Activated CD4-positive, alpha-beta T cell treated with anti-CD3 and anti-CD28 coated beads for 36 hours (primary cell): ENCODE measurements around the gene CCDC82. TPM values are rescaled to one million over a fixed set of nuclear protein-coding genes. Genes with fewer than 3 reads are reported as not detected.

Experiments
- ATAC-seq: fragments of 200-7000 bp; cut with Tn5 transposase; one replicate; pipeline ENCODE4 v1.10.0; 2021; ENCODE audit warnings: mild to moderate bottlenecking, moderate library complexity
- CTCF ChIA-PET: fragments of 350-600 bp; sonication (Branson Sonifier 250); formaldehyde crosslinking; loops from one replicate; lab custom pipeline; 2021; ENCODE audit warnings: antibody characterized with exemption; lab: Charles Lee
- POLR2A ChIA-PET: fragments of 350-600 bp; sonication (Branson Sonifier 250); formaldehyde crosslinking; loops from one replicate; lab custom pipeline; 2021; ENCODE audit warnings: antibody characterized with exemption, inconsistent platforms; lab: Charles Lee
- DNase-seq: peaks from one replicate; pipeline ENCODE4 v3.0.0-alpha.2; 2020
- H3K27ac Mint-ChIP-seq: one replicate; pipeline ENCODE4 v1.8.0; 2021; ENCODE audit warnings: mixed read lengths
- H3K27me3 Mint-ChIP-seq: one replicate; pipeline ENCODE4 v1.8.0; 2021; ENCODE audit warnings: mixed read lengths
- H3K36me3 Mint-ChIP-seq: one replicate; pipeline ENCODE4 v1.8.0; 2021; ENCODE audit warnings: low read depth, mixed read lengths
- H3K4me1 Mint-ChIP-seq: one replicate; pipeline ENCODE4 v1.8.0; 2021; ENCODE audit warnings: mixed read lengths
- H3K4me3 Mint-ChIP-seq: one replicate; pipeline ENCODE4 v1.8.0; 2021; ENCODE audit warnings: mild to moderate bottlenecking, moderate library complexity, mixed read lengths
- H3K9me3 Mint-ChIP-seq: one replicate; pipeline ENCODE4 v1.8.0; 2021; ENCODE audit warnings: low read depth, mixed read lengths
- intact Hi-C, 2 experiments: fragments of 100-400 bp; cut with DNase I in 1 of 2; cut with micrococcal nuclease in 1 of 2; formaldehyde crosslinking; loops; one replicate each; pipeline versions ENCODE4 v1.14.2 to v1.15.1; 2022 to 2024; cut with DNase I, micrococcal nuclease
- total RNA-seq, 2 experiments: library from RNA; stranded (reverse); gene quantifications; one replicate each; pipeline ENCODE4 v1.2.3, GENCODE V29; 2021

CCDC82 gene
- total RNA-seq, 2 experiments from 2014 or later: 32.1 to 38.3 TPM

DNA sequence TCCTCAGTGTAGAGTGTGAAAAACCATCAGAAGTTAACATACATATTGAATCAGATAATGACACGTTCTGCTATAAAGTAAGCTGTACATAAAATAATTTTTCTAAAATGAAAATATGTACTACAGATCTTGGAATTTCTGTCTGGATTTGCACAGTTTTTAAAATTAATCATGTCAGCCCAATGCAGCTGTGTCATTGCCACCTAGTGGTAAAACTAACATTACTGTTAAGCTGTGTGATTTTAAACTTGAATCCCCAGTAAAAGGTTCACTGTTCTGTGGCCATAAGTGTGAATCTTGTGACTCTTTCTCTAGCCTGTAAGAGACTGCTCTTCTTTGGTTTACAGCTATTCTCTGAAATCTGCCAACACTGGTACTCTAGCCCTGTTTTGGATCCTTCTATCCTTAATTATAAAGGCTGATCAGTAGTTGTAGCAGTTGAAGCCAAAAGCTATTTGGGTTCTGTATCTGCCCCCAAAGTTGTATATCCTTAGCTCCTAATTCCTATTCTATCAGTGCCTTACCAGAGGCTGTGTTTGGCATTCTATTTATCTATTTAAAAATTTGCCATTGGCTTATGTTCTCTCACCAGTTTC lies 4.1 kb upstream of the CCDC82 start:
- peaks cover 19% of the 10 kb centered on the region for H3K36me3 Mint-ChIP-seq
- no peaks in the 10 kb centered on the region for H3K27me3 Mint-ChIP-seq
- H3K4me1 Mint-ChIP-seq: peaks cover 42% of the 10 kb centered on the region
- H3K4me3 Mint-ChIP-seq: no peak overlapping the region
- DNase-seq (no peak), ATAC-seq (no peak)
- H3K27ac Mint-ChIP-seq: no peak overlapping the region
- peaks cover 4% of the 10 kb centered on the region for H3K9me3 Mint-ChIP-seq
- POLR2A ChIA-PET: no interaction called here
- CTCF ChIA-PET: interaction anchor here (0.6 to 2.7 kb wide), 51 partner anchors 9 to 604 kb away, joined by 3 to 32 read pairs (median 4); partner anchors contain the start of genes CEP57, FAM76B and MAML2
- intact Hi-C loops: loop anchor here (1.0 to 5.0 kb wide), 7 partner anchors 137 to 1852 kb away; partner anchors contain the start of genes FUT4 (in 1 of the 2) and MTMR2 (in 1 of the 2)

DNA sequence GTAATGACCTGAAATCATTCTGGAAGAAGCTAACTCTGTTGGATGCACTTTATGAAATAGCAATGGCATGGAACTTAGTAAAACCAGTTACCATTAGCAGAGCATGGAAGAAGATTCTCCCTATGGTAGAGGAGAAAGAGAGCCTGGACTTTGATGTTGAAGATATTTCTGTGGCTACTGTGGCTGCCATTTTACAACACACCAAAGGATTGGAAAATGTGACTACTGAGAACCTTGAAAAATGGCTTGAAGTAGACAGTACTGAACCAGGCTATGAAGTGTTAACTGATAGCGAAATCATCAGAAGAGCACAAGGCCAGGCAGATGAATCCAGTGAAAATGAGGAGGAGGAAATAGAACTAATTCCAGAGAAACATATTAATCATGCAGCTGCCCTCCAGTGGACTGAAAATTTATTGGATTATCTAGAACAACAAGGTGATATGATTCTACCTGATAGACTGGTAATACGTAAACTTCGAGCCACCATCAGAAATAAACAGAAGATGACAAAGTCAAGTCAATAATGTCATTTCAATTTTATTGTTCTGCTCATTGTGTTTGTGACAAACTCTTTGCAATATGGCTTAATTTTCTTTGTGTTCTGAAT lies 2.1 kb upstream of the CCDC82 start:
- intact Hi-C loops: loop anchor here (2.0 to 5.0 kb wide), 8 partner anchors 135 to 1850 kb away; partner anchors contain the start of genes FUT4 (in 1 of the 2) and MTMR2 (in 1 of the 2)
- ATAC-seq (no peak), DNase-seq (no peak)
- ChIA-PET CTCF (interaction anchor here (1.4 kb wide), 1 partner anchor 556 kb away, joined by 5 read pairs; no protein-coding TSS in a partner anchor), POLR2A (no interaction called here)
- Mint-ChIP-seq H3K4me1 (peaks cover 56% of the 10 kb centered on the region), H3K27me3 (no peaks in the 10 kb centered on the region), H3K4me3 (peak overlapping the region; percentile 90), H3K9me3 (peaks cover 4% of the 10 kb centered on the region), H3K27ac (peak overlapping the region; percentile 45), H3K36me3 (peaks cover 20% of the 10 kb centered on the region)

DNA sequence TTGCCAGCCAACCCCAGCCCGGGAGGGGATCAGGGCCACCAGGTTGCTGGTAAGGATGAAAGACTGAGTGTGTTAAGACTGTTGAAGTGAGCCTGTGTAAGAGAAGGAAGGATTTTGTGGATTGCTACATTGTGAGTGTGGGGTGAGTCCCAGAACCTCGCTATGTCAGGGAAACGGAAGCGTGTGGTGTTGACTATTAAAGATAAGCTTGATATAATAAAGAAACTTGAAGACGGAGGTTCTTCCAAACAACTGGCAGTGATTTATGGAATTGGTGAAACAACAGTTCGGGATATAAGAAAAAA lies 728 bp upstream of the CCDC82 start:
- no peaks in the 10 kb centered on the region for H3K27me3 Mint-ChIP-seq
- ATAC-seq (no peak), DNase-seq (no peak)
- peak overlapping the region; percentile 82 for H3K27ac Mint-ChIP-seq
- ChIA-PET POLR2A (interaction anchor here (1.2 to 2.3 kb wide), 3 partner anchors 48 to 601 kb away, joined by 3 to 19 read pairs (median 19); partner anchors contain the start of genes CEP57, FAM76B and MAML2), CTCF (interaction anchor here (0.6 to 1.5 kb wide), 2 partner anchors 334 to 379 kb away, joined by 3 to 5 read pairs; no protein-coding TSS in a partner anchor)
- intact Hi-C loops: loop anchor here (1.0 to 5.0 kb wide), 11 partner anchors 47 to 1848 kb away; partner anchors contain the start of genes CEP57 (in 1 of the 2), CWC15 (in 1 of the 2), FUT4 (in 1 of the 2) and KDM4D (in 1 of the 2)
- H3K36me3 Mint-ChIP-seq: peaks cover 26% of the 10 kb centered on the region
- peak overlapping the region; percentile 90 for H3K4me3 Mint-ChIP-seq
- peaks cover 4% of the 10 kb centered on the region for H3K9me3 Mint-ChIP-seq
- peaks cover 61% of the 10 kb centered on the region for H3K4me1 Mint-ChIP-seq

DNA sequence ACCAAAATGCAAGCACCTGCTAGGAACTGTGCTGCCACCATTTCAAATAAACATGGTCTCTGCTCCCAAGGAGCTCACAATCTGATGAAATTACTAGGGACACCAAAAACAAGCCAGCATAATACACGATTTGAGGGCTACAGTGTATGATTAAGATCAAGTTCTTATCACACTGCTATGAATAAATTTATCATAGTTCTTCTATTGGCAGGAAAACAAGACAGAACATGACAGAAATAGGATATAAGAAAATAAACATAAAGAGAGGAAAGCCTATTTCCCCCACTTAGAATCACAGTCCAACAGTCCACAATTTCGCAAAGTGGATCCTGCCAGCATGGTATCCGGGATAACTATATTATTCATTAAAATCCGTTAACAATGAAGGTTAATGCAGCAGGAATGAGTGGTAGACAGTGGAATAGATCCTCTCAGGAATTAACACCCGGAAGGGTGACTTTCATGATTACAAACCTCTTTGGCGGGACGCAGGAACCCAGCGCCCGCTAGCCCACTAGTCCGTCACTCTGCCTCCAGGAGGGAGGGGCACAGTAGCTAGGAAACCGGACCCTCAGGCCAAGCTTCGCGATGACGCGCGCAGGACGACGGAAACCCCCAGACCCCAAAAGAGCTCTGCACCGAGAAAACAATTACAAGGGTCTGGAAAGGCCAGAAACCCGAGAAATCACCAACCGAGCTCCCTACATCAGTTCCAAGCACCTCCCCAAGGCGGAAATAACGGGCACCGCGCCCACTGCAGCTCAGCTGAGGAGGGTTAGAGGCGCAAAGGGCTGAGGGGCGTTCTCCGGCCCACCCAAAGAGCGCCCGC lies 607 bp downstream of the CCDC82 start:
- Mint-ChIP-seq H3K9me3 (peaks cover 4% of the 10 kb centered on the region), H3K4me1 (peaks cover 66% of the 10 kb centered on the region), H3K36me3 (peaks cover 31% of the 10 kb centered on the region), H3K27me3 (no peaks in the 10 kb centered on the region), H3K27ac (peak overlapping the region; percentile 82), H3K4me3 (peak overlapping the region; percentile 90)
- DNase-seq: no peak
- ATAC-seq: peak; percentile 45
- CTCF ChIA-PET: interaction anchor here (0.6 to 2.7 kb wide), 13 partner anchors 9 to 600 kb away, joined by 3 to 20 read pairs (median 3); partner anchors contain the start of genes FAM76B and MAML2
- POLR2A ChIA-PET: interaction anchor here (1.0 to 2.3 kb wide), 4 partner anchors 46 to 599 kb away, joined by 3 to 19 read pairs (median 11); partner anchors contain the start of genes CEP57, FAM76B and MAML2
- intact Hi-C loops: loop anchor here (1.0 to 5.0 kb wide), 5 partner anchors 46 to 1322 kb away; partner anchors contain the start of genes FAM76B (in 1 of the 2), MAML2 (in 1 of the 2), SESN3 (in 1 of the 2) and SRSF8 (in 1 of the 2)

DNA sequence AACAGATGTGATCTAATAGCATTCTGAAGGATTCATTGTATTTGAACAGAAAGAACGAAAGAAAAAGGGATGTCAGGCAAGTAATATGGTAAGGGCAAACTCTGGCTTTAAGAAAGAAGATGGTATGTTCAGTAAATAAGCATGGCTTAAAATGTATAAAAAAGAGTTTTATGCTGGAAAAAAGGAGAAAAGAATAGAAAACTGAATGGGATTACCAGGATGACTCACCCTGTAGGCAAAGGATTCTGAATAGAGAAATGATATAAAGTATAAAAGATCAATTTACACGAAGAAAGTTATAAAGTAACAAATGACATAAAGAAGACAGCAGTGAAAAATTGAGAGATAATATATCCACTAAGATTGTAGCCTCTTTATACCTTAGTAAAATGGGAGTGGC lies 4.5 kb downstream of the CCDC82 start:
- intact Hi-C loops: loop anchor here in 1 of 2 experiments (5.0 kb wide), 1 partner anchor 1318 kb away; the partner anchor contains the start of gene SRSF8
- ATAC-seq (no peak), DNase-seq (no peak)
- H3K4me3 Mint-ChIP-seq: no peak overlapping the region
- H3K27me3 Mint-ChIP-seq: no peaks in the 10 kb centered on the region
- H3K9me3 Mint-ChIP-seq: no peaks in the 10 kb centered on the region
- H3K36me3 Mint-ChIP-seq: peaks cover 27% of the 10 kb centered on the region
- no peak overlapping the region for H3K27ac Mint-ChIP-seq
- peaks cover 44% of the 10 kb centered on the region for H3K4me1 Mint-ChIP-seq
- CTCF ChIA-PET: interaction anchor here (0.7 to 1.5 kb wide), 3 partner anchors 9 to 129 kb away, joined by 3 to 7 read pairs (median 4); no protein-coding TSS in a partner anchor
- POLR2A ChIA-PET: no interaction called here

DNA sequence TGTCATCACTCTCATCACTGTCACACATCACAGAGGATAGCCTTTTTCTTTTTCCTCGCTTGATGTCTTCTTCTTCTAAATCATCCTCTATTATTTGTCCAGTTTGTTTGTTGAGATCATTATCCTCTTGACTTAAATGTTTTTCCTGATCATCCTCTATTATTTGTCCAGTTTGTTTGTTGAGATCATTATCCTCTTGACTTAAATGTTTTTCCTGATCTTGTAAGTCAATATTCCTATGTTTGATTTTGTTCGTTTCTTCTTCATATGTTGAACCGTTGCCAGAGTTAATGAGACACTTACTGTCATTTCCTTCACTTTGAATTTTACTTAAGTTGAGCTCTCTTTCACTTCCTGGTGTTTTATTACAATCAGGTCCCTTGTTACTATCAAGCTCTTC lies 5.6 kb downstream of the CCDC82 start:
- no peaks in the 10 kb centered on the region for H3K27me3 Mint-ChIP-seq
- intact Hi-C loops: no loop called here
- no peaks in the 10 kb centered on the region for H3K9me3 Mint-ChIP-seq
- POLR2A ChIA-PET: no interaction called here
- DNase-seq (no peak), ATAC-seq (no peak)
- CTCF ChIA-PET: interaction anchor here (1.3 to 1.4 kb wide), 4 partner anchors 8 to 549 kb away, joined by 3 to 7 read pairs (median 4); partner anchors contain the start of gene MAML2
- H3K27ac Mint-ChIP-seq: peak overlapping the region; percentile 80
- peaks cover 43% of the 10 kb centered on the region for H3K4me1 Mint-ChIP-seq
- H3K36me3 Mint-ChIP-seq: peaks cover 33% of the 10 kb centered on the region
- H3K4me3 Mint-ChIP-seq: peak overlapping the region; percentile 23

DNA sequence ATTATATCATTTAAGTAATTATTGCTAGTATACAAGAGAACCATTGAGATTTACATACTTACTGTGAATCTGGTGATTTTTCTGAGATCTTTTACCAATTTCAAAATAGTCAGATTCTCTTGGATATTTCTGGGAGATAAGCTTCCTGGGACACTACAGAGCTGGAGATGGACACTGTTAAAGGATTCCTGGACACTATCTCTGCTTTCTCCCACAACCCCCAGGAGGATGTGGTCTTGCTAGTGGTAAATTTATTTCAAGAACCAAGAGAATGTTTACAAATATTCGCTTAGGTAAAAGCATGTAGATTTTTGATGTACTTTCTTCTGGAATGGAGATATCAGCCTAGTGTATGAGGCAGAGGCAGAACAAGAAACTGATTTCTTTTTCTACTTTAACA lies 12.9 kb downstream of the CCDC82 start:
- CTCF ChIA-PET: no interaction called here

DNA sequence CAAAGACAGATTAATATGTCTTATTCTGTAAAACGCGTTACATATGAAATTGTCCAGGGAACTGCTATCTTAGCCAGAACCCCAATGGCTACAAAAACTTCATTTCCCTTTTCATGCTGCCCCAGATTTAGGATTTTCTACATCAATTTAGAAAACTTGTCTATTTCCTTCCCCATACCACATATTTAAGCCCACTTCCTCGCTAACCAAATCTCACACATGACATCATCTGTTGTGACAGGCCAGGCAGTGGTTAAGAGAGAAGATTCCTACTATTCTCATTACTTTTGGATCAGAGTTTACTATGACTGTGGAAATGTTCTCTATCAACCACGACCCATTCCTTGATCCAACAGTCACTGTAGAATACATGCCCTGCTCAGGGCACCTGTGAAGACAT lies 15.9 kb downstream of the CCDC82 start:
- no peak for ATAC-seq
- CTCF ChIA-PET: no interaction called here

More for the DNA sequence above, 12.9 kb downstream of the CCDC82 start:
- Mint-ChIP-seq H3K4me1 (no peaks in the 10 kb centered on the region), H3K36me3 (peaks cover 22% of the 10 kb centered on the region), H3K27me3 (no peaks in the 10 kb centered on the region), H3K27ac (no peak overlapping the region), H3K4me3 (no peak overlapping the region), H3K9me3 (no peaks in the 10 kb centered on the region)
- intact Hi-C loops: no loop called here
- ATAC-seq (no peak), DNase-seq (no peak)
- POLR2A ChIA-PET: no interaction called here

DNA sequence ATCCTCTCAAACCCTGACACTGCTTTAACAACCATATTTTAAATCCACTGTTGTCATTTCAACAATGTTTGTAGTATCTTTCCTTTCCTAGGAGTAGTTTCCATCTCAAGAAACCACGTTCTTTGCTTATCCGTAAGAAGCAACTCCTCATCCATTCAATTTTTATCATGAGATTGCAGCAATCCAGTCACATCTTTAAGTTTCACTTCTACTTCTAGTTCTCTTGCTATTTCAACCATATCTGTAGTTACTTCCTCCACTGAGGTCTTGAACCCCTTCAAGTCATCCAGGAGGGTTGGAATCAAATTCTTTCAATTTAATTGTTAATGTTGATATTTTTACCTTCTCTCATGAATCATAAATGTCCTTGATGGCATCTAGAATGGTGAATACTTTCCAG lies 22.4 kb downstream of the CCDC82 start:
- ATAC-seq: no peak
- DNase-seq: no peak
- Mint-ChIP-seq H3K4me1 (no peaks in the 10 kb centered on the region), H3K27ac (no peak overlapping the region), H3K36me3 (peaks cover 28% of the 10 kb centered on the region), H3K27me3 (no peaks in the 10 kb centered on the region), H3K4me3 (no peak overlapping the region), H3K9me3 (no peaks in the 10 kb centered on the region)
- intact Hi-C loops: no loop called here
- CTCF ChIA-PET: interaction anchor here (0.6 kb wide), 1 partner anchor 8 kb away, joined by 3 read pairs; no protein-coding TSS in a partner anchor
- POLR2A ChIA-PET: no interaction called here

More for the DNA sequence above, 15.9 kb downstream of the CCDC82 start:
- POLR2A ChIA-PET: no interaction called here
- peaks cover 21% of the 10 kb centered on the region for H3K36me3 Mint-ChIP-seq
- intact Hi-C loops: no loop called here
- no peaks in the 10 kb centered on the region for H3K4me1 Mint-ChIP-seq
- no peak for DNase-seq
- no peaks in the 10 kb centered on the region for H3K27me3 Mint-ChIP-seq
- no peaks in the 10 kb centered on the region for H3K9me3 Mint-ChIP-seq
- no peak overlapping the region for H3K27ac Mint-ChIP-seq
- no peak overlapping the region for H3K4me3 Mint-ChIP-seq

DNA sequence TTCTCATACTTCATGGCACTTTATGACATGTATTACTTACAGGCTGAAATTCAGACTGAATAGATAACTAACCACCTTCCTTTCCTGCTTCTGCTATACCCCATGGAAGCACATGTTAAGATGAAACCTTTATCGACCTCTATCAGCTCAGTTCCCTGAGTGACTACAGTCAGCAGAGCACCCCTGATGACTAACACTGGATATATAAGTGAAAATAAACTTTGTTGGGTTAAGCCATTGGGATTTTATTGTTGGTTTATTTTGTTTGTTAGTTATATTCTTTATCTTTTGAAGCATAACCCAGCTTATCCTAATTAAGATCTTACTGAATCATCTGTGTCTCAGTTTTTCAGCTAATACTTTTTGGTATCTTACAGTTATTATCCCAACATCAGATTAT lies 23.7 kb downstream of the CCDC82 start:
- Mint-ChIP-seq H3K27me3 (no peaks in the 10 kb centered on the region), H3K36me3 (peaks cover 27% of the 10 kb centered on the region), H3K27ac (no peak overlapping the region), H3K4me3 (no peak overlapping the region), H3K4me1 (no peaks in the 10 kb centered on the region), H3K9me3 (no peaks in the 10 kb centered on the region)
- DNase-seq (no peak), ATAC-seq (no peak)
- POLR2A ChIA-PET: no interaction called here
- CTCF ChIA-PET: interaction anchor here (0.9 to 1.5 kb wide), 2 partner anchors 23 to 530 kb away, joined by 3 to 4 read pairs; partner anchors contain the start of gene MAML2
- intact Hi-C loops: no loop called here
